Endothelial cell of umbilical vein (primary cell): ENCODE data around the gene RALGAPA1. TPM values are rescaled to one million over a fixed set of nuclear protein-coding genes. Genes with fewer than 3 reads are reported as not detected.

Experiments
- BruUV-seq: library from RNA; stranded (reverse); fragments of 400-500 nt; replicated peaks from 2 replicates; lab custom pipeline; 2021; lab: Mats Ljungman, UMichigan
- CTCF ChIA-PET: fragments of 300-600, 350-600 bp; sonication (Branson Sonifier 250); formaldehyde crosslinking; loops from one replicate; lab custom pipeline; 2021; ENCODE audit warnings: antibody characterized with exemption, inconsistent platforms; lab: Charles Lee
- POLR2A ChIA-PET: fragments of 300-600, 350-600 bp; sonication (Branson Sonifier 250); formaldehyde crosslinking; loops from one replicate; lab custom pipeline; 2021; ENCODE audit warnings: antibody characterized with exemption, inconsistent platforms; lab: Charles Lee
- DNase-seq: peaks from one replicate; pipeline ENCODE4 v3.0.0-alpha.2; 2011; ENCODE audit warnings: low read depth, low spot score
- FAIRE-seq: peaks from 2 replicates; lab custom pipeline; 2011; peaks lifted over from hg19 to GRCh38; lab: Jason Lieb, UNC
- H2AFZ ChIP-seq: 2 replicates; pipeline ENCODE4 v1.6.0; 2012; ENCODE audit warnings: low read depth, low read length, control low read depth, inconsistent platforms
- H3K27ac ChIP-seq: 2 replicates; pipeline ENCODE4 v1.5.1; 2011; ENCODE audit warnings: low read depth, mild to moderate bottlenecking, control low read depth, low read length, moderate library complexity; ENCODE audit not compliant: insufficient read depth
- H3K27me3 ChIP-seq, 2 experiments: 2 replicates each; pipeline versions ENCODE4 v1.6.0 to v1.6.1; 2011; ENCODE audit warnings: low read length in 2 of 2, mixed read lengths in 1 of 2; ENCODE audit not compliant: control insufficient read depth in 2 of 2, insufficient read depth in 2 of 2
- H3K36me3 ChIP-seq, 2 experiments: 2 replicates in 1 of 2; 3 replicates in 1 of 2; pipeline ENCODE4 v1.5.1; 2011; ENCODE audit warnings: low read length in 2 of 2, mild to moderate bottlenecking in 1 of 2, moderate library complexity in 1 of 2; ENCODE audit not compliant: control insufficient read depth in 2 of 2, insufficient read depth in 2 of 2; ENCODE audit errors: extremely low read depth in 1 of 2
- H3K4me1 ChIP-seq: 3 replicates; pipeline ENCODE4 v1.5.1; 2011; ENCODE audit warnings: mild to moderate bottlenecking, low read length; ENCODE audit not compliant: control insufficient read depth, insufficient read depth; ENCODE audit errors: extremely low read depth
- H3K4me2 ChIP-seq: 2 replicates; pipeline ENCODE4 v1.6.1; 2011; ENCODE audit warnings: low read length, control low read depth, mixed read lengths; ENCODE audit not compliant: insufficient read depth
- H3K4me3 ChIP-seq, 3 experiments: fragments of 200-600 bp in 1 of 3; sonication (generic), shearing (Covaris generic) in 1 of 3; replicated peaks in 1 of 3; 2 replicates each; pipeline ENCODE4 v1.5.1; 2011 to 2016; ENCODE audit warnings: control low read depth in 3 of 3, low read length in 3 of 3, mild to moderate bottlenecking in 2 of 3, inconsistent platforms in 1 of 3, low read depth in 1 of 3, moderate library complexity in 1 of 3; ENCODE audit not compliant: insufficient read depth in 1 of 3
- H3K79me2 ChIP-seq: 2 replicates; pipeline ENCODE4 v1.6.0; 2012; ENCODE audit warnings: low read length, inconsistent platforms; ENCODE audit not compliant: control insufficient read depth, insufficient read depth
- H3K9ac ChIP-seq: replicated peaks from 2 replicates; pipeline ENCODE3; 2011; ENCODE audit warnings: low read length, control low read depth; ENCODE audit not compliant: insufficient read depth; ENCODE audit errors: extremely low read depth
- H3K9me1 ChIP-seq: replicated peaks from 3 replicates; pipeline ENCODE4 v1.6.0; 2011; ENCODE audit warnings: mild to moderate bottlenecking, low read length; ENCODE audit not compliant: control insufficient read depth, insufficient read depth; ENCODE audit errors: extremely low read depth
- H3K9me3 ChIP-seq: replicated peaks from 2 replicates; pipeline ENCODE4 v1.5.1; 2012; ENCODE audit warnings: low read length, inconsistent platforms; ENCODE audit not compliant: control insufficient read depth, insufficient read depth
- H4K20me1 ChIP-seq: replicated peaks from 2 replicates; pipeline ENCODE3; 2011; ENCODE audit warnings: mild to moderate bottlenecking, low read length; ENCODE audit not compliant: control insufficient read depth, insufficient read depth; ENCODE audit errors: extremely low read depth
- CTCF ChIP-seq, 2 donors: IDR thresholded peaks; 1 replicate in 1 of 2; 2 replicates in 1 of 2; pipeline ENCODE4 v1.5.1; 2011; ENCODE audit warnings: low read length in 2 of 2, mild to moderate bottlenecking in 2 of 2, moderate library complexity in 2 of 2, control low read depth in 1 of 2, inconsistent platforms in 1 of 2, low read depth in 1 of 2; ENCODE audit not compliant: insufficient read depth in 1 of 2; ENCODE audit errors: extremely low read depth in 1 of 2
- EZH2 ChIP-seq: IDR thresholded peaks from 2 replicates; pipeline ENCODE4 v1.6.1; 2012; ENCODE audit warnings: borderline replicate concordance, low read depth, mild to moderate bottlenecking, moderate library complexity, low read length, inconsistent platforms; ENCODE audit not compliant: severe bottlenecking
- FOS ChIP-seq: IDR thresholded peaks from 2 replicates; pipeline ENCODE4 v1.6.1; 2011; ENCODE audit warnings: mild to moderate bottlenecking, low read length, moderate library complexity, borderline replicate concordance; ENCODE audit not compliant: insufficient read depth
- GATA2 ChIP-seq: IDR thresholded peaks from 2 replicates; pipeline ENCODE4 v1.7.0; 2011; ENCODE audit warnings: low read depth, mild to moderate bottlenecking, moderate library complexity, mixed read lengths, low read length; ENCODE audit not compliant: insufficient read length, insufficient read depth
- JUN ChIP-seq: IDR thresholded peaks from 2 replicates; pipeline ENCODE4 v1.6.1; 2011; ENCODE audit warnings: borderline replicate concordance, low read depth; ENCODE audit not compliant: insufficient read length, insufficient read depth
- MAX ChIP-seq: IDR thresholded peaks from 2 replicates; pipeline ENCODE4 v1.6.1; 2011; ENCODE audit not compliant: insufficient read depth, insufficient read length
- MYC ChIP-seq: IDR thresholded peaks from one replicate; pipeline ENCODE4 v1.6.1; 2011; ENCODE audit warnings: mild to moderate bottlenecking, low read depth, low read length
- POLR2AphosphoS5 ChIP-seq: IDR thresholded peaks from 2 replicates; pipeline ENCODE4 v1.6.1; 2012; ENCODE audit warnings: low read depth, mild to moderate bottlenecking, control low read depth, low read length, moderate library complexity; ENCODE audit not compliant: insufficient read depth
- dilution Hi-C: fragments of 300-500 bp; cut with MboI; formaldehyde crosslinking; loops from one replicate; pipeline ENCODE4 v1.15.0; 2019; ENCODE audit warnings: low sequenced_read_pairs; ENCODE audit not compliant: extremely low pct_ligation_motif_present
- intact Hi-C: fragments of 100-400 bp; cut with micrococcal nuclease; formaldehyde crosslinking; loops from one replicate; pipeline ENCODE4 v1.10.0; 2022
- polyA plus RNA-seq, 4 experiments: library from polyadenylated mRNA; depleted of rRNA in 3 of 4; stranded (reverse) in 3 of 4; unstranded in 1 of 4; fragments of >200 nt; gene quantifications; 2 replicates each; pipeline versions ENCODE4 v1.2.1 to v1.2.3, GENCODE V29; 2011 to 2012; ENCODE audit warnings: missing spikeins in 1 of 4
- total RNA-seq: library from RNA; stranded (reverse); gene quantifications from 2 replicates; pipeline ENCODE4 v1.2.3, GENCODE V29; 2021

RALGAPA1 gene
- total and polyA plus RNA-seq, 2 donors (not counting 3 experiments of a cell fraction or from before 2014, with no cell fraction given): 6.1 to 30.9 TPM

GRCh38 chr14:35758523-35759129 is 50.5 kb downstream of the RALGAPA1 start:
- no peaks in the 10 kb centered on the region for H3K9me1 ChIP-seq
- H3K79me2 ChIP-seq: no peaks in the 10 kb centered on the region
- ChIA-PET POLR2A (no interaction called here), CTCF (interaction anchor here (0.5 kb wide), 1 partner anchor 539 kb away, joined by 3 read pairs; no protein-coding TSS in a partner anchor)
- no peak for TF ChIP-seq POLR2AphosphoS5
- TF ChIP-seq GATA2: no peak
- TF ChIP-seq EZH2: no peak
- no peak for TF ChIP-seq MYC
- no peak for TF ChIP-seq JUN
- no peak for TF ChIP-seq CTCF (IDR thresholded peaks at IDR 0.05; ENCODE audit: extremely low read depth in 1 of 2, insufficient read depth in 1 of 2, low read depth in 1 of 2, low read length in 2 of 2)
- TF ChIP-seq MAX: no peak
- TF ChIP-seq FOS: no peak
- H3K4me3 ChIP-seq: no peak overlapping the region
- intact Hi-C loops (no loop called here), dilution Hi-C loops (no loop called here)
- H2AFZ ChIP-seq: no peak overlapping the region
- H4K20me1 ChIP-seq: no peaks in the 10 kb centered on the region
- no peak overlapping the region for H3K9ac ChIP-seq
- no peaks in the 10 kb centered on the region for H3K36me3 ChIP-seq
- no peak for DNase-seq
- no peak for FAIRE-seq
- no peaks in the 10 kb centered on the region for H3K4me1 ChIP-seq
- no peak overlapping the region for H3K4me2 ChIP-seq
- BruUV-seq: no TSS peak
- no peaks in the 10 kb centered on the region for H3K27me3 ChIP-seq
- no peaks in the 10 kb centered on the region for H3K9me3 ChIP-seq
- H3K27ac ChIP-seq: no peak overlapping the region
